Measurements from ENCODE around the gene PSMD2. TPM values are rescaled to one million over a fixed set of nuclear protein-coding genes. Genes with fewer than 3 reads are reported as not detected.

PSMD2 gene
- total RNA-seq, 1 donor from 2014 or later = 225 TPM

- intact Hi-C loops (cut with micrococcal nuclease) = loop anchor here (2.0 kb wide), 1 partner anchor 129 kb away; the partner anchor contains the start of gene ABCF3
These were observed 17.0 kb downstream of the PSMD2 start for GRCh38 chr3:184315871-184316661.

- intact Hi-C loops (cut with micrococcal nuclease) = no loop called here
These were observed 17.8 kb downstream of the PSMD2 start for GRCh38 chr3:184316792-184317191.

- intact Hi-C loops (cut with micrococcal nuclease) = no loop called here
These were observed 18.2 kb downstream of the PSMD2 start for GRCh38 chr3:184317201-184317600.

GRCh38 chr3:184320104-184320445 lies 21.0 kb downstream of the PSMD2 start:
- intact Hi-C loops (cut with micrococcal nuclease) = no loop called here

- intact Hi-C loops (cut with micrococcal nuclease) = no loop called here
These were observed 22.6 kb downstream of the PSMD2 start for GRCh38 chr3:184321666-184322065.

GRCh38 chr3:184322731-184323487 lies 23.9 kb downstream of the PSMD2 start:
- intact Hi-C loops (cut with micrococcal nuclease) = no loop called here

GRCh38 chr3:184323696-184324095 lies 24.7 kb downstream of the PSMD2 start:
- intact Hi-C loops (cut with micrococcal nuclease) = no loop called here

GRCh38 chr3:184325269-184325668 lies 26.2 kb downstream of the PSMD2 start:
- intact Hi-C loops (cut with micrococcal nuclease) = no loop called here

- intact Hi-C loops (cut with micrococcal nuclease) = no loop called here
These were observed 26.8 kb downstream of the PSMD2 start for GRCh38 chr3:184325715-184326369.

GRCh38 chr3:184327171-184327570 lies 28.1 kb downstream of the PSMD2 start:
- intact Hi-C loops (cut with micrococcal nuclease) = no loop called here

- intact Hi-C loops (cut with micrococcal nuclease) = no loop called here
These were observed 29.5 kb downstream of the PSMD2 start for GRCh38 chr3:184328516-184328915.

GRCh38 chr3:184332370-184333090 lies 33.5 kb downstream of the PSMD2 start:
- intact Hi-C loops (cut with micrococcal nuclease) = no loop called here

- intact Hi-C loops (cut with micrococcal nuclease) = no loop called here
These were observed 34.1 kb downstream of the PSMD2 start for GRCh38 chr3:184333190-184333589.

- intact Hi-C loops (cut with micrococcal nuclease) = no loop called here
These were observed 34.7 kb downstream of the PSMD2 start for GRCh38 chr3:184333700-184334099.

GRCh38 chr3:184334470-184335158 lies 35.6 kb downstream of the PSMD2 start:
- intact Hi-C loops (cut with micrococcal nuclease) = loop anchor here (1.0 kb wide), 3 partner anchors 20 to 35 kb away; partner anchors contain the start of genes EIF4G1 and PSMD2

- intact Hi-C loops (cut with micrococcal nuclease) = loop anchor here (1.0 kb wide), 3 partner anchors 21 to 36 kb away; partner anchors contain the start of genes EIF4G1 and PSMD2
These were observed 36.2 kb downstream of the PSMD2 start for GRCh38 chr3:184335291-184335660.

GRCh38 chr3:184335661-184336546 lies 36.9 kb downstream of the PSMD2 start:
- intact Hi-C loops (cut with micrococcal nuclease) = loop anchor here (1.0 to 2.0 kb wide), 4 partner anchors 19 to 37 kb away; partner anchors contain the start of genes EIF4G1 and PSMD2

GRCh38 chr3:184336547-184337398 lies 37.7 kb downstream of the PSMD2 start:
- intact Hi-C loops (cut with micrococcal nuclease) = loop anchor here (2.0 kb wide), 1 partner anchor 18 kb away; no protein-coding TSS in a partner anchor

- intact Hi-C loops (cut with micrococcal nuclease) = loop anchor here (2.0 kb wide), 1 partner anchor 17 kb away; no protein-coding TSS in a partner anchor
These were observed 38.3 kb downstream of the PSMD2 start, which contains the start of gene FAM131A for GRCh38 chr3:184337399-184337714. Gene FAM131A, plus strand, starts transcription at chr3:184337600. Its CDS starts 31 bp downstream, at chr3:184337631.

Data from T-helper 2 cell treated with Interferon-gamma antibody and Interleukin-4, amounts not matched to agents 100 ng/mL and 5 ng/mL, for 36 hours (primary cell).